ENCODE data around the gene SLC26A9.

Gene SLC26A9, protein sequence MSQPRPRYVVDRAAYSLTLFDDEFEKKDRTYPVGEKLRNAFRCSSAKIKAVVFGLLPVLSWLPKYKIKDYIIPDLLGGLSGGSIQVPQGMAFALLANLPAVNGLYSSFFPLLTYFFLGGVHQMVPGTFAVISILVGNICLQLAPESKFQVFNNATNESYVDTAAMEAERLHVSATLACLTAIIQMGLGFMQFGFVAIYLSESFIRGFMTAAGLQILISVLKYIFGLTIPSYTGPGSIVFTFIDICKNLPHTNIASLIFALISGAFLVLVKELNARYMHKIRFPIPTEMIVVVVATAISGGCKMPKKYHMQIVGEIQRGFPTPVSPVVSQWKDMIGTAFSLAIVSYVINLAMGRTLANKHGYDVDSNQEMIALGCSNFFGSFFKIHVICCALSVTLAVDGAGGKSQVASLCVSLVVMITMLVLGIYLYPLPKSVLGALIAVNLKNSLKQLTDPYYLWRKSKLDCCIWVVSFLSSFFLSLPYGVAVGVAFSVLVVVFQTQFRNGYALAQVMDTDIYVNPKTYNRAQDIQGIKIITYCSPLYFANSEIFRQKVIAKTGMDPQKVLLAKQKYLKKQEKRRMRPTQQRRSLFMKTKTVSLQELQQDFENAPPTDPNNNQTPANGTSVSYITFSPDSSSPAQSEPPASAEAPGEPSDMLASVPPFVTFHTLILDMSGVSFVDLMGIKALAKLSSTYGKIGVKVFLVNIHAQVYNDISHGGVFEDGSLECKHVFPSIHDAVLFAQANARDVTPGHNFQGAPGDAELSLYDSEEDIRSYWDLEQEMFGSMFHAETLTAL

DNA sequence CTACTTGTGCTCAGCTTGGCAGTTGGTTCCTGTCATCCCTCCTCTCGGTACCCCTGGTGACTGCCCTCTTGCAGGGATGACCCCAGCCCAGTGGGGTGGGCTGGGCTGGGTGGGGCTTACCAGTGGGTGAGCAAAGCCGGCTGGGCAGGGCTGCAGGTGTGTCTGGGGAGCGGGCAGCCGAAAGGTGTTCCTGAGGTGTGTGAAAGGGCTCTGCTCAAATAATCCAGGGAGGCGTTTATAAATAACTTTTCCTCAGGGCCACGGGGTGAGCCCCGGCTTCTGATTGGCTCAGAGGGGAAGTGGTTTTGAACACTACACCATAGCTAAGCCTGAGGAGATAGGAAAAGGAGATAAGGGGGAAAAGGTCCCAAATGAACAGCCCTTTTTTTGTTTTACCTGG is at the start of gene SLC26A9:
Gene SLC26A9, minus strand, starts transcription at position 212 of the 400 bp plus-strand sequence. CDS start 7,636 bp downstream, outside the sequence.
- no peak for DNase-seq

- DNase-seq, result no peak
Observed at GRCh38 chr1:205992218-205992882, 49.1 kb upstream of the SLC26A9 start.

DNA sequence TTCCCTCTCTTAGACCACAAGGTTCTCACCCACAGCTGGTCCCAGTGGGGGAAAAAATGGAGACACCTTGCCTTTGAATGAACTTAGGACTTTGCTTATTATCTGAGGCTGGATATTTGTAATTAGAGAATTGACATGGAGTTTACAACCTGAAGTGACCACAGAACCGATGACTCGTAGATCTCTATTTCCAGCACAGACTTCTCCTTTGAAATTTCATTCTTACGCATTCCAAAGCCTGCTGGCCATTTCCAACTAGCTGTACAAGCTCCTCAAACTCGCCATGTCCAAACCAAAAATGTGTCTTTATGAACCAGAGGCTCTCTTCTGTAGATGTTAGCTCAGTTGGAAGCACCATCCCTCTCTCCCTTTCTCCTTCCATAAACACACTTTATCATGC is 48.0 kb upstream of the SLC26A9 start:
- no peak for DNase-seq

DNA sequence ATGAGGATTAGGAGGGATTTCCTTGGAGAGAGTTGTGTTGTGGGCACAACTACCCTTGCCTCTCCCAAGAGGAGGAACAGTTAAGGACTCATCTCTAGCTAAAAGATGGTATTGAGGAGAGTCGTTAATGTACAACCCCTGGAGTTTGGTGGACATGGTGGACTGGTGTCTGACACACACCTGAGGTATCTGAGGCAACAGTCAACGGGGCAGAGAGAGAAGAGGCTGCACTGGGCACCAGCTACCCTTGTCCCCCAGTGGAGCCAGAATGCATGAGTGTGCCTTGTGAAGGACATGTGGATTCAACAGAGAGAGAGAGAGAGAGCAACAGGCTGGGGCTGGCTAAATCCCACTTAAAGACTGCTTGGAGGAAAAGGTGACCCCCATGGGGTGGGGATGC is 47.0 kb upstream of the SLC26A9 start:
- DNase-seq, result no peak

- no peak for DNase-seq
Observed at GRCh38 chr1:205989786-205990185, 46.5 kb upstream of the SLC26A9 start.

- DNase-seq, result no peak
Observed at GRCh38 chr1:205988585-205988995, 45.3 kb upstream of the SLC26A9 start.

DNA sequence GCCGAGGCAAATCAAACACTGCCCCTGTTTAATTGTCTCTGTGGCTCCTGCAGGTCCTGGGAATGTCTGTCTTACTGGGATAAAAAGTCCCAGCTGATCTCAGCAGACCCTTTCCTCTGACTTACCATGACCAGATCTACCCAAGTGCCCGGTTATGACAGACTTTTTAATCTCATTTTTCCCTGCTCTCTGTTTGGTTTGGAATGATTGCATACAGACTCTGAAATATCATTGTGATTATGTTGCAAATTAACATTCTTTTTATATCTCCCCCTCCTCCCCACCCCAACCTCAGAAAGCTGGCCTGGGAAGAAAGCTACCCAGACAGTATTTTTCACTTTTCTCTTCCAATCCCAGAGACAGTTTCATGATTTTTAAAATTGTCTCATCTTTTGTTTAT is 43.6 kb upstream of the SLC26A9 start:
- DNase-seq, result no peak

DNA sequence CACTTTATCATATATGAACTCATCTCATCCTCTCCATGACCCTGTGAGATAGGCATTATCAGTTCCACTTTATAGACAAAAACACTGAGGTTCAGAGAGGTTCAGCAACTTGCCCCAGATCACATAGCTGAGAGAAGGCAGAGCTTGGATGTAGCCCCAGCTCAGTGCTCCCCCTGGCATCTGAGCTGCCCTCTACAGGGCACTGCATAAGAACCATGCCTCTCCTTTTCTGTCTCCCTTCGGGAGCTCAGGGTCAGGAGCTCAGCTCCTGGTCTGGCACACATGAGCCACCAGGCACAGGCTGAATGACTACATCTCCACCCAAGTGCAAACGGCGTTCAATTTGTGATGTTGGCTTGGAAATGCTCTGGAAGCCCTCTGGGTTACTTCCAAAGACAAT is 43.0 kb upstream of the SLC26A9 start:
- no peak for DNase-seq

DNA sequence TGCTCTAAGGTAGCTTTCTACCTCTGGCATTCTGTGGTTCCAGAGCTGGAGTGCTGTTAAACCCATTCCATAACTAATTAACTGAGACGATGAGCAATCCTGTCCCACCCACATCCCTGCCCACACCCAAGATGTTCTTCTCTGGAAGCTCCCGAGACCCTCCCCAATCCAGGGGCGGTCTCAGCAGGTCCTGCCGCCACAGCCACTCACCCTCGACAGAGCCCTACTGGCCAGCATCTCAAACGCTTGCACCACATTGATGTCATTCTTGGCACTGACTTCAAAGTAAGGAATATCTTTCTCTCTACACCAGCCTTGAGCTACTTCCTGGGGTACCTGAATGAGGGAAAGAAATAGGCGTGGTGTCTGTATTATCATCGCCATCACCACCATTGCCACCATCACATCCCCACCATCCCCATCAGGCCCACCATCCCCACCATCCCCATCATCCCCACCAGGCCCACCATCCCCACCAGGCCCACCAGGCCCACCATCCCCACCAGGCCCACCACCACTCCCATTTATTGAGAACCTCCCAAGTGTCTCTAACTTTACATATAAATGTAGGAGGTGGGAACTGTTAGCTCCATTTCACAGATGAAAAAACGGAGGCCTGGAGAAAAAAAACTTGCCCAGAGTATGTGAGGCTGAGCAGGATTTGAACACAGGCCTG is 42.2 kb upstream of the SLC26A9 start:
- no peak for DNase-seq

DNA sequence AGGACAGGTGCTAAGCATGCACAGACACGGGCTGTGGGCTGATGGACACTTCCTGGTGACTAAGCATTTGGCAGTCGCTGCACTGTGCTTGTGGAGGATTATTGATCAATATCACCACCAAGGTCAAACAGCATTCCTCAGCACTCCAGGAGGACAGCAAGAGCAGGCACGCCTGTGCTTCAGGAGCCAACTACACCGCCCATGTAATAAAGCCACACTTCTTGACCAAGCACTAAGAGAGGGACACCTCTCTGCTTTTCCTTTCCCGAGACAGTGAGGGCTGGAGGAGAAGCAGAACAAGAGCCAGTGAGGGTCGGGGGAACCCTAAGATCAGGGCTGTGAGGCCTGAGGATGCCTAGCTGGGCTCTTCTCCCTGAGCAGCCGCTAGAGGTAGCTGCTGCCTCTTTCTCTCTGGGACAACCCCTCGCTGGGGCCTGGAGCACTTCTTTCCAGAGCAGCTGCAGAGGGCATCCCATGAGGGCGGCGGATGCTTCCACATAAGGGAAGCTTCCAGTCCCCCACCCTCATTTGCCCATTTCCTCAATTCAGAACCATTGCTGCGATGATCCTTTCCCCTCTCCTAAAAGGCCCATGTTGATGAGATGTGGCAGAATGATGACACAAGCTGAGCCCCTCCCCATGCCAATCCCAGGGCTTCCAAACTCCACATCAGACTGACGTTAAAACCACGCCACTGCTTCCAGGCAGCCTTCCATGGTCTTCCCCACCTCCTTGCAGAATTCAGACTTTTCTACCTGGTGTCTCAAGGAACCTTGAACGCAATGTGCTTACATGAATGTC is 40.9 kb upstream of the SLC26A9 start:
- DNase-seq, result no peak

GRCh38 chr1:205981257-205981656 is 38.0 kb upstream of the SLC26A9 start:
- DNase-seq, result no peak

DNA sequence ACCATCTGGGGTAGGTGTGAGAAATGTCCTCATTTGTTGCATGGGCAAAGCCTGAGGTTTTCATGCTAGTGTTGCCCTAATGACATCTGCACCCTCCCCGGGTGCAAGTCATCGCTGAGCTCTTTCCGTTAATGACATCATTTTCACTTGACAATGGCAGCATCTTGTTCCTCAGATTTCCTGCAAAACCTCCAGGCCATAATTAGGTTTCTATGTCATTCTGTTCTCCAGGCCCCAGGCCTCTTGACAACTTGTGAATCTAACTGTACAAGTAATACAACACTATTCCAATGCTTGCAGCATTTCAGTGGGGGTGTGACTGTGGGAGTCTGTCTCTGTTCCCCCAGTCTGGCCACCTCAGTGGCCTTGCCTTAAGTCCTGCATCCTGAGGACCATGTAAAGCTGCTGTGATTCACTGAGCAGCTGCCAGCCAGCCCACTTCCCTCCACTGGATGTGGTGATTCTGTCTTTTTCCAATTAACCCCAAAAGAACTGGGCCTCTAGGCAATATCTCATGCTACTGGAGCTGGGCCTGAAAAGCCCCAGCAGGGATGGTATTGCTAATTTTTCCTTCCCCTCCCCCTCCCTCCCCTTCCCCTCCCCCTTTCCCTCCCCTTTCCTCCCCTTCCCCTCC is 37.1 kb upstream of the SLC26A9 start:
- no peak for DNase-seq

DNA sequence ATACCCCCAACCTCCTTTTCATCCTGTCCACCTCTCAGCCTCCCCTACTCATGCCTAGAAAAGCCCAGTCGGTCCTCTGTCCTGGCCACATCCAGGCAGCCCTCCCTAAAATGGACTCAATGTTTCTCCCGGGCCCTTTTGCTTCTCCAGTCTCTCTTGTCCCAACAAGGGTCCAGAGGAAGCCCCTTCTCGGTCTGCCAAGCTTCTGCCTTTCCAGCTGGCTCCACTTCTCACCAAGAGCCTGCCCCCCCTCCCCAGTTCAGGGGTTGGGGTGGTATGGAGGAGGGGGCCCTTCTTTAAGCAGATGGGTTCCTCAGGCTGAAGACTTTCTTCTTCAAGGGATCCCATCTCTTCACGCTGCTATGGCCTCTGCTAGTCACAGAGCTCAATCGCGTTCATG is 36.0 kb upstream of the SLC26A9 start:
- no peak for DNase-seq

GRCh38 chr1:205978676-205979075 is 35.4 kb upstream of the SLC26A9 start:
- DNase-seq, result no peak

DNA sequence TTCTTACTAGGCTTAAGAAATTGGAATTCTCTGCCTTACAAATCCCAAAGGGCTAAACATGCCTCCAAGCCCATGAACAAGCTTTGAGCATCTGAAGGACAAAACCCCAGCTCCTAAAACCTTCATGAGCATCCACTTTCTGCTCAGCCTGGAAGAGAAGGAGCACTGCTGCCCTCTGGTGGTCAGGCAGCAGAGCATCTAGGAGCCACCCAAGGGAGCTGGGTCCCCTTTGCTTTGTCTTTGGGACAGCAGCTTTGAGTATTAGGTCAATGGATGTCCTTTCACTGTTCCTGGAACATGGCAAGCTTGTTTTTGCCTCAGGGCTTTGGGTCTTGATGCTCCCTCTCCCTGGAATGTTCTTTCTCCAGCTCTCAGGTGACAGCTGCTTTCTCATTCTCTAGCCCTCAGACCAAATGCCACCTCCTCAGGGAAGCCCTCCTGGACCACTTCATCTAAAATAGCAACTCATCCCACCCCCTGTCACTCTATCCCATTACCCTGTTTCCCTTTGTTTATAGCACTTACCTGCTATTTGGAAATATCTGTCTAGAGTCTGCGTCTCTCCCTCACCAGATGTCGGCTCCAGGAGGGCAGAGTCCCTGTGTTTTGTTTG is 34.3 kb upstream of the SLC26A9 start:
- DNase-seq, result peak; percentile 79

DNA sequence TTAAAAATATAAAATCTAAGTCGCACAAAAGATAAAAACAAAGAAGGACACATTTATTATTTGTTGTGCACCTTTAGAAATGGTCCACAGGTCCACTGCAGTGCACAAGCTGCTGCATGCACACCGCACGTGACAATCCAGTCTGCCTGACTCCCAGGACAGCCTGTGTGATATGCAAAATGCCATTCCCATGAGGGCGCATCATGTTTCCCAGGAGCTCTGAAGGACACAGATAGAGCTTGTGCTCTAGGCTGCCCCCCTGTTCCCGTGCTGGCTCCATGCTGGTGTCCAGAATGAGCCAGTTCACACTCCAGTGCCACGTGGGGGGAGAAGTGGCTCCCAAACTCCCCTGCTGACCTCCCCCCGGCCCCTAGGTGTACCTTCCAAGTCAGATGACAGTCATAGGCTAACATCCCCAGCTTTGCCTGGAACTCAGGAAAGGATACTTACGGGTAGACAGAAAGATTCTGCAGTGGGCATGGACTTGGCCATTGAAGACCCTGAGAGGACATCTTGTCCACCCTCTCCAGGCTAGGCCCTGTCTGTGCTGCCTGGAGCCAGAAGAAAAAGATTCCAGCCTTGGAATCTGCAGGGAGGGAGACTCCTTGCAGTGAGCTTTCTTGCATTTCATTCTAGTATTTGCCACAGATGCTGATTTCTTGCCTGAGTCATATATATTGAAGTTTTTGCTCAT is 33.6 kb upstream of the SLC26A9 start:
- peak; percentile 55 for DNase-seq

DNA sequence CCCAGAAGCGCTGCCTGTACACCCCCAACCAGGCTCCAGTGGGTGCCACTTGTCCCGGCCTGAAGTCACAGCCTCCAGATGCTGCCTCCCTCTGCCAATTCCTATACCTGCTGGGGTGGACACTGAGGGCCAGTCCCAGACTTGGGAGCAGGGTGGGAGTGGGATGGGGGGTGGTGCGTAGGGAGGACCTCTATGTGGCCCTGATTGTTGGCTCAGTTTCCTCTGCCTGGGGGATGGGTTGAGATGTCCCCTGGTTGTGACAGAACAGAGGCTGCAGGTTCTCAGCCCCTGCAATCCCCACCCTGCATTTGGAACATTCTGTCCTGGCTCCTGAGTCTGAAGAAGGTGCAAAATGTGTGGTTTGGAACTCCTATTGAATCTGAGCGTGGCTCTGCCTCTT is 32.8 kb upstream of the SLC26A9 start:
- no peak for DNase-seq

DNA sequence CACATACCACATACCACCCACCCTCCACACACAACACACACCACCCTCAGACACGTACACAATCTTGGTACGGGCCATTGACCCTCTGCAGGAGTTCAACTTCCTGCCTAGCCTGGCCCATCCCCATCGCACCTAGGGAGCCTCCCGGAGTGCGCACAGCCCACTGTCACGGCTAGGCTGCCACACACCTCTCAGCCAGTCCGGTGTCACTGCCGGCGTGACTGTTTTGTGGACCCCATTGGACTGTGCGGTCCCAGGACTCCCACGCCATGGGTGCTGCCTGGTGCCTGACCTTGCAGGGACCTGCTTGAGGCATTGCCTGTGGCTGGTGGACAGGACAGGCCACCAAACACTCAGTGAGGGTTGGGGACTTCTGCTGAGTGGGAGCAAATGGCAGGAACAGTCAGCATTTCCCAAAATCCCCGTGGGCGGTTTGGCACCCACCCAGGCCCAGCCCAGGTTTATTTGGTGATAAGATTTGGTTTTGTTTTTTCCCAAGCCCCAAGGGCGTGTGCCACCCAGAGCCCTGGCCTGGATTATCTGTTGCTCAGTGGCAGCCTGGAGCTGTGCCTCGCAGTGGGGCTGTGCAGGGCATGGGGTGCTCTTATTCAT is 32.2 kb upstream of the SLC26A9 start:
- DNase-seq, result no peak

DNA sequence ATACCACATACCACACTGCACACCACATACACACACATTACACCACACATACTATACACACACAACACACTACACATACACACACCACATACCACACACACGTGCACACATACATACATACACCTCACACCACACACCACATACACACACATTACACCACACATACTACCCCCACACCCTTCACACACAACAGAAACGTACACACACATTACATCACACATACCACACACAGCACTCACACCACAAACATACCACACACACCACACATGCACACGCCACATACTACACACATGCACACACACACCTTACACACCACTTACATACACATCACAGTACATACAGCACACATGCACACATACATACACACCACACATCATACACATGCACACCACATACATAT is 31.5 kb upstream of the SLC26A9 start:
- DNase-seq, result no peak
